ENCODE data around the gene HAUS3.
"Not testable (repeated sequence)": the region's sequence is repeated elsewhere in the genome, so short reads cannot be mapped to it uniquely, and the experiment has no call there.

HAUS3 gene

DNA sequence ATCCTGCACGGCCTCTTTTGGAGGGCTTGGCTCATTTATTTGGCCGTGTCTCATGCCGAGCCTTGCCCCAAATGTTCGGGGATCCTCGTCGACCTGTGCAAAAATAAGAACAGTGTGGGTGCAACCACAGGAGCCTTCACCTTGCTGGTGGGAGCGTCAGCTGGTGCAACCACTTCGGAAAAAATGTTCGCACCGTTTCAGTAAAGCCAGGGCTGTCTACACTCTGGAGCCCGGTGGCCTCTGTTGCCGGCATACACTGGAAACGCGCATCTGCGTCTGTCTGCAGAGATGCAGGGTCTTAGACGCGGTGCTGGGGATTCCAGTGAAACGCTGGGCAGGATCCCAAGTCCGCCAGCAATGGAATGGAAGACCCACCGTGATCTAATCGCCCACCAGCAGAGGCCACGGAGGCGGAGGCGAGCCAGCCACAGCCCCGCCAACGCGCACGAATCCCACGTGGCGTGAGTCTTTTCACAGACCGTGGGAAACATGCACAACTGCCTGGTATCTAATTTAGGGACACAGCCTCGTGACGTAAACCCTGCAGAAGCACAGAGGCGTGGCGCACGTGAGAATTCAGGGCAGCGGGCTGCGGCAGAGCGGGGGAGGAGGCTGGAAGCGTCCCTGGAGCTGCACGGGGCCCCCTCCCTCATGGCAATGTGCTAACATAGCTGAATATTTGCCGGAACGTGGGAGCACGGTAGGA lies 33.8 kb upstream of the HAUS3 start:
- no peak for DNase-seq (ENCODE audit: low read depth in 4 of 4, low spot score in 1 of 4)

DNA sequence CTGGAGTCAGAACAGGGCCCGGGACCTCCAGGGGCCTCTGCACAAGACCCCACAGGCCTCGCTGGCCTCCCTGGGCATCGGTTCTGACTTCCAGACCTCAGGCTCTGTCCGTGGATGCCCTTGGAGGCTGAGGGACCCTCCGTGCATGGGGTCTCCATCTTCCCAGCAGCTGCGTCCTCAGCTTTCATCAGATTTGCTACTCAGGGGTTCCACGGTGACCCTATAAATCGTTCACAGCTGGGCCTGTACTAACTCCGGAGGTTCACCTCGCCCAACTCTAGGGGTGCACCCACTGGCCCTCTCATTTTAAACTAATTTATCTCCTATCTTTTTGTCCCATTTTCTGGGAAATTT lies 33.1 kb upstream of the HAUS3 start:
- not testable (repeated sequence) for DNase-seq (ENCODE audit: low read depth in 4 of 4, low spot score in 1 of 4)

DNA sequence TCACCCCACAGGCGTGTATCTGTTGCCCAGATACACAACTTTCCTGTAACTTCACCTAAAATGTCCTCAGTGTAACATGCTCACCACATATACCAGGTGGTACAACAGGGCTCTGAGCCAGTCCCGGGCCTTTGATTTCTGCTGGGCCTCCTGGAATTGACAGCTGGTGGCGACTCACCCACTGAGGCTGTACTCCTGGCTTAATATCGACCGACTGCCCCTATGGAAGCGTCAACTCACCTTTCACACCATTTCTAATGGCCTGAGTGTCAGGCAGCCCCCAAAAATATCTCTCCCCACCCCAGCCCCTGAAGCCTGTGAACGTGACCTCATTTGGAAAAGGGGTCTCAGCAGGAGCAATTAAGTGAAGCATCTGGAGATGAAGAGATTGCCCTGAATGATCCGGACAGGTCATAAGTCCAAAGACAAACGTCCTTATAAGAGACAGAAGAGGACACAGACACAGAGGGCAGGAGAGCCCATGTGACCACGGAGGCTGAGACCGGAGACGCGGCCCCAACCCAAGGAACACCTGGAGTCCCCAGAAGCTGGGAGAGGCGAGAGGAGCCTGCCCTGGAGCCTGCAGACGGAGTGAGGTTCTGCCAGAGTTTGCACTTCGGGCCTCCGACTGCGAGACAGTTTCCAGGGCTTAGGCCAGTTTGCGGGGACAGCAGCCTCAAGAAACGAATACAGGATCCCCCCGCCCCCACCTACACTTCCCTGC lies 32.6 kb upstream of the HAUS3 start:
- no peak for DNase-seq (ENCODE audit: low read depth in 4 of 4, low spot score in 1 of 4)

DNA sequence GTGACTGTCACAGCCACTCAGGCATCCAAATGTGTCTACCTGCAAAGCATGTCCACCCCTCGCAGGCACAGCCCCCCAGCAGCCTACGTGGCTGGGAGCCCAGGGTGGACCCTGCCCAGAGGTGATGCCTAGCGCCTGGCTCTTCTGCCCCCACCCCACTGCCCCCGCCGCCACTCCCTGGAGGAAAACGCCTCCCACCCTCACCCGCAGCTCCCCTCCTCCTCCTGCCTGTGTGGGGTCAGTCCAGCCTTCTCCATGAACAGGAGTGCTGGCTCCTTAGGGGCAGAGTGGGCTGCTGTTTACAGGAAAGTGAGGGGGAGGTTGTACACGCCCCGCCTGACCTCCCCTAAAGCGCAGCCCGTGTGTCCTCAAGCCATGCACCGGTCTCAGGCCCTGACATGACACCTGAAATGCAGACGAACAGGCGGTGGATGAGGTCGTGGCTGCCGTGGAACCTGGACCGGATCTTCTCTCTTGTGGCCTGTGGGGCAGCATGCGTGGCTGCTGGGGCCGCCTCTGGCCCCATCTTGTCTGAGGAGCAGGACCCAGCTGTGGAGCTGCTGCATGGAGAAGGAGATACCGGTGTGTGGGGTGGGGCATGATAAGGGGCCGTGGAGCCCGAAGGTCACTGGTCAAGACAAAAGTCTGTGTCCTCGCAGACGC lies 31.9 kb upstream of the HAUS3 start:
- DNase-seq (ENCODE audit: low read depth in 4 of 4, low spot score in 1 of 4): no peak

DNA sequence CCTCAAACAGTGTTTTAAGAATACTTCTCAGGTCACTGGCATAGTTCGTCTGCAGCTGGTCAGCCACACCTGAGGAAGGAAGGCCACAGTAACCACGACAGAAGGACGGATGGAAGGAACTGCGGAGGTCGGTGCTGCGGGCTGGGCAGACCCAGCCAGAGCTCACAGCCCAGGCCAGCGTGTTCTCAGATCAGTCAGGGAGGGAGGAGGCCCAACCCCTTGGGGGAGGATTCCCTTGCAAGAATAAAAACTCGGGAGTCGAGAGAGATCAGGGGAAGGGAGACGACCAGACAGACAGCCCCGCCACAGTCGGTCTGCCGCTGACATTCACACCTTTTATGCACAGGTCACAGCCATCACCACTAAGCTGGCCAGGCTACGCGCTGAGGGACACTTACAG lies 31.3 kb upstream of the HAUS3 start:
- no peak for DNase-seq (ENCODE audit: low read depth in 4 of 4, low spot score in 1 of 4)

DNA sequence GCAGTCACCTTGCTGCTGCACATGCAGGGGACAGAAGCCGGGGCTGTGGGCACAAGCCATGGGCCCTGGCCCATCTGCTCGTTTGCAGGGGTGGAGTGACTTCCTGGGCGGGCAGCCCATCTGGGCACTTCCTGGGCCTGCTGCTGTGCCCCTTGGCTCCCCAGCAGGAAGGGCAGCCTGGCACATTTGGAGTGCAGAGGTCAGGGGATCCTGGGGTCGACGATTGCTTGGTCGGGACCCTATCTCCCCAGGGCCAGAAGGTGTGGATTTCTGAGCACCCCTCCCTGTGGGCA lies 30.9 kb upstream of the HAUS3 start:
- no peak for DNase-seq (ENCODE audit: low read depth in 4 of 4, low spot score in 1 of 4)

DNA sequence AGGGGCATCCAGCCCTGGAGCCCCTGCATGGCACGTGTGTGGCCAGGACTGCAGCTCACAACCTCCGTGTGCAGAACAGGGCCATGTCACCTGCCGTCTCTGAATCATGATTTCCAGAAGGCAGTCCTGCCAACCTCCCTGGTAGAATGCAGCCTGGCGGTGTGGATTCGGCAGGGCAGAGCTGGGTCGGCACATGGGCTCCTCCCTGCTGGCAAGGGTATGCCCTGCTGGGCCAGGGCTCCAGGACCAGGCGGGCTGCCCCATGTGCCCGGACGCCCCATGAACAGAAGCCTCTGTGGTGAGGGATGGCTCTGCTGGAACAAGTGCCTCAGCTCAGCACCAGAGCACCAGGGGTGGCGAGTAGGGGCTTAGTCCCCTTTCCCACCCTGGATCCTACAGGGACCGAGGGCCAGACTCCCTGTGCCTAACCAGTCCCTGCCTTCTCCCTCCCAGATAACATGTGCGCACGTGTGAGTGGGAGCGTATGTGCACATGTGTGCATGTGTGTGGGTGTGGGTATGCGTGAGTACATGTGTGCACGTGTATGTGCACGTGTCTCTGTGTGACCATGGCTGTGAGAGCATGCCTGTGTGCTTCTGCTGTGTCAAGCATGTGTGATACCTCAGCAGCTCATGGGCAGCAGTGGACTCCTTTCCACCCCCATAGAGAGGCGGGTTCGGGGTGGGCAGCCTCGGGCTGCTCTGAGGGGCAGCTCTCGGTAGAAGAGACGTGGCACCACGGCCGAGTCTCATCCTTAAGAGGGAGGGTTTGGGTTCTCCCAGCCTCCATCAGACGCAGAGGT lies 30.3 kb upstream of the HAUS3 start:
- DNase-seq (ENCODE audit: low read depth in 4 of 4, low spot score in 1 of 4): no peak

DNA sequence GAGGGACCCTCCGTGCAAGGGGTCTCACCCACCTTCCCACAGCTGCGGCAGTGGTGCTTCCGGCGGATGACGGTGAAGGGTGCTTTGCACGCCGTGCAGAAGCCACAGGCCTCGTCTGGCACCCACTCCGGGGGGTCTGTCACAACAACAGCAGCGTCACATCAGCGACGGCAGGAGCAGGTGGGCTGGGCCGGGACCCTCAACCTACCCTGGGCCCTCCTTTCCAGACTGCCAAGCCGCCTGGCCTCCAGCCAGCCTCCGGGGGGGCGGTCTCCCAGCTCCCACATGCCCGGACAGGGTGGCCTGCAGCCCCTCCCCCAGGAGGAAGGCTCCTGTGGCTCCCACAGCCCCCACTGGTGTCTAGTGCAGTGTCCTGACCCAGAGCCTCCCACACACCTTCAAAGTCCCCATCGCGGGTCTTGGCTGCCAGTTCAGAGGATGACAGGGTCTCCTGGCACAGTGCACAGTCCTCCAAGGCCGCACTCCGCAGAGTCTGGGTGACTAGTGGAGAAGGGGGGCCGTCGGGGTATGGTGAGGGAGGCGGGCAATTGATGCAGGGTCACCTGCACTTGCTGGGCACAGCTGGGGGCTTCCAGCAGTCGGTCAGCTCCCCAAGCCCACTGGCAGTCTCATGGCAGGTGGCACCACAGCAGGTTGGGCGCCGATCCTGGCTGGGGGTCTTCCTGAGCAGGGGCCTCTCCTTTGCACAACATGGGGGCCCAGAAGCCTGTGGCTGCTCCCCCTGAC lies 29.5 kb upstream of the HAUS3 start:
- no peak for DNase-seq (ENCODE audit: low read depth in 4 of 4, low spot score in 1 of 4)

DNA sequence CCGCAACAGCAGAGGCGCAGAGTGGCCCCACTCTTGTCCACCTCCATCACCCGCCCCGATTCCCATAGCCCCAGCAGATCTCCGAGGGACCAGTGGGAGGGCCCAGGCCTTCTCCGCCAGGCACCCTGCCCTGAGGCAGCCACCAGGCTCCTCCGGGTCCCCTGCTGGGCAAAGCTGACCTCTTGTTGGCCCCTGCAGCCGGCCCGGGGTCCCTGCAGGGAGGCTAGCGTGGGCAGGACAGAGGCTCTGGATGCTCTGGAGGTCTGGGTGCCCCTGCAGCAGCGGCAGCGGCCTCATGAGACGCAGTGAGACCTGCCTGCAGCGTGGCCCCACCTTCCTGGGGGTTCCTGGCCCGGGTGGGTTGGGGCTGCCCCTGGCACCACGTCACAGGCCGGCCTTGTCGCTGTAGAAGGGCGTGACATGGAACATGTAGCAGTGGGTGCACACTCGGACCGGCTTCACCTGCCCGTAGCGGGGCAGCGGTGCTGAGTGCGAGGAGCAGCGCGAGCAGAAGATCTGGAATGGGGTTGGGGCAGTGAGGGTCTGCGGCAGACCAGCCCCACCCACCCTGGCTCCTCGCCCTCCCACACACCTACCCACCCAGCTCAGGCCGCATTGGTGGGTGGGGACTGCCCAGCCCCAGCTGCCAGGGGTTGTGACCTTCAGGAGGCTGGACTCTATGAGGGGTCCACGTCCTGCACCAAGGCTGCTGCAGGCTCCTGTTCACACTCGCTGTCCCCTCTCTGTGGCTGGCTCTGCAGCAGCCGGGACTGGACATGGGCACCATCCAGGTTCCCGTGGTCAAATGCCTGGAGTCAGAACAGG lies 28.6 kb upstream of the HAUS3 start:
- no peak for DNase-seq (ENCODE audit: low read depth in 4 of 4, low spot score in 1 of 4)

DNA sequence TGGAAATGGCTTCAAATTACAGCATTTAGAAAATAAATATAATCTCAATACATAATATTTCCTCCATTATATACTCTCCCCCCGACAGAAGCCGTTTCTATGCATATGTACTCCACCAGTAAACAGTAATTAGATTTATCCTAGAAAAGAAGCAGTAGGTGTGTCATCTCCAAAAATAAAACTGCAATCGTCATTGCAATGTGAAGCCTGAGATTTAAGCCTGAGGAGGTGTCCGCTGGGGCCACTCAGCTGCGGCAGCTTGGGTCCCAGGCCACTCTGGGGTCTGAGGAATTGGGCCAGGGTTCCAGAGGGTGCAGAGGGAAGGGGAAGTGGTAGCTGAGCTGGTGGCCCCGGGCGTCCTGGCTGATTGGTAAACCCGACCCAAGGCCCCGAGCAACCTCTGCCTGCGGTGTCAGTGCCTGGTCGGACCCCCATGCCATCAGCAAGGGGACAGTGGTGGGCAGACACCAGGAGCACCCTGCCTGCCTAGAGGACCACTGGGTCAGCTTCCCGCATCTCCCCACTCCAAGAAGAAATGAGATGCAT lies 27.8 kb upstream of the HAUS3 start:
- no peak for DNase-seq (ENCODE audit: low read depth in 4 of 4, low spot score in 1 of 4)

DNA sequence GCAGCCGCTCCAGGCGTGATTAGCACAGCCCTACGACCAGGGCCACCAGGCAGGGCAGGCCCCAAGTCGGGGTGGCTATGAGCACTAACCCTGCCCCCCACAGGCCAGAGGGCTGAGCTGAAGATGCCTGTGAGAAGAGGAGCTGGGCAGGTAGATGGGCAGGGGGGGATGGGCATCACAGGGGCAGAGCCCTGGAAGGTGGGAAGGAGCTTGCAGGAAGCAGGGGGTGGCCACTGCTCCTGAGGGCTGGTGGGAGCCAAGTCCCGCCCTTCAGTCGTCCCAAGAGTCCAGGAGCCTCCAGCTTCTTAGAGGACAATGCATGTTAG lies 27.2 kb upstream of the HAUS3 start:
- DNase-seq (ENCODE audit: low read depth in 4 of 4, low spot score in 1 of 4): no peak

DNA sequence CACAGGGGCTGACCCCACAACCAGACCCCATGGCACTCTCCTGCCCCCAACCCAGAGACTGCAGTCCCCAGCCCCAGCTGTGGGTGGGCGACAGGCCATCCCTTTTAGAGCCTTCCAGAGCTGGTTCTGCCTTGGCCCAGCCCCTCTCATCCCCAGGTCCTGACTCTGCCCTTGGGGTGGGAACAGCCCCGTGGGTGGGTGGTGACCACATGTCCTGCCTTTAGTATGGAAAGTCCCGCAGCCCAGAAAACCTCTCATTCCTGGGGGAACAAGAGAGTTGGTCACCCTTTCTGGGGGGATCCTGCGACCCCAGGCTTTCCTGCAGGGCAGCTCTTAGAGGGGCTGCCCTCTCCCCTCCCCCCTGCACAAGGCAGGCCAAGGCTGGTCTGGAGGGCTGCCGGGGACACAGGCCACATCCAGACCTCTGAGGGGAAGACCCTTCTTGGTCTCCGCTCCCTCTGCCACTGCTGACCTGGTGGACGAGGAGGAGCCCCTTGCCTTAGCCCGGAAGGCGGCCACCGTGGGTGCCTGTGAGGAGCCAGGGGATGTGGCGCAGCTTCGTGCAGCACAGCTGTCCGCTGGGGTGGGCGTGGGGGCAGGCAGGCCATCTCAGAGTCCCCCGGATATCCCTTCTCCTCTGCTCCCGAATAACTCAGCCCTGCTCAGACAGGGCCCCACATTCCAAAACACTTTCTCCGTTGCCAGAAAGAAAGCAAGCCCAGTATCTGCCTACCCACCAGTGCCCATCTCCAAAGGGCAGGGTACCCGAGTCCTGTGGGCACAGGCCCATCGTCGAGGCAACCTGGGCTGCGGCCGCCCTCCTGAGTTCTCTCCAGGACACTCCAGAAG lies 26.7 kb upstream of the HAUS3 start:
- no peak for DNase-seq (ENCODE audit: low read depth in 4 of 4, low spot score in 1 of 4)

DNA sequence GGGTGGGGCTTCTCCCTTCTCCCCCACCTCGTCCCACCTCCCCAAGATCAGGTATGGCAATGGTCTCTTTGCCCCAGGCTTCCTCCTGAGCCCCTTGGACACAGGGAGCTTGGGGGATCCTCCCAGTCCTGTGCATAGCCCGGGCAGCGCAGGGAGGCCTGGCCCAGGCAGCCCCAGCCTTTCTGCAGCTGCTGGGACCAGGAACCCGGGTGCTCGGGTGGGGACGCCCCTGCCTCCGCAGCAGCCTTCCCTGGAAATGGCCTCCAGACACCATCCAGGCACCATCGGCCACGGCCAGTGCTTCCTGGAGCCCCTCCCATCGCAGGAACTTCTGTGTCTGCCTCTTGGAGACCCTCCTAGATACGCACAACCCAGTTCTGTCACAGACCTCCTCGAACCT lies 25.9 kb upstream of the HAUS3 start:
- no peak for DNase-seq (ENCODE audit: low read depth in 4 of 4, low spot score in 1 of 4)

DNA sequence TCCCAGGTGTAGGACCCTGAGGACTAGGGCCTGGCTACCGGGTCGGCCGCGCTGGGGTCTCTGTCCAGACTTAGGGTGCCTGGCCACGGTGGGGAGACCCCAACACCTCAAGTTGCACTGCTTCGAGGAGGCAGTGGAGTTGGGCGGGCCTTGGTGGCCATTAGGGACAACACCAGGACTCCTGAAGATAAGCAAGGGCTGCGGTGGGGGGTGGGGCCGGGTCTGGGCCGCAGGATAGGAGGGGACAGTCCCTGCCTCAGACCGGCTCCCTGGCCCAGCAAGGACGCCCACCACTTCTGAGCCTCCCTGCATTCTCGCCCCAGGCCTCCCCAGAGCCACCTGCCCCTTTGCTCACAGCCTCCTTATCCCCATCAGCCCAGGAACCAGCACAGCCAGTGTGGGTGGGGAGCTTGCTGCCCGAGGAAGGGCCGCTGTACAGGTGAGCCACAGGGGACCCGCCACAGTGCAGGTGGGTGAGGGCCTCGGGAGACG lies 25.4 kb upstream of the HAUS3 start:
- DNase-seq (ENCODE audit: low read depth in 4 of 4, low spot score in 1 of 4): no peak

DNA sequence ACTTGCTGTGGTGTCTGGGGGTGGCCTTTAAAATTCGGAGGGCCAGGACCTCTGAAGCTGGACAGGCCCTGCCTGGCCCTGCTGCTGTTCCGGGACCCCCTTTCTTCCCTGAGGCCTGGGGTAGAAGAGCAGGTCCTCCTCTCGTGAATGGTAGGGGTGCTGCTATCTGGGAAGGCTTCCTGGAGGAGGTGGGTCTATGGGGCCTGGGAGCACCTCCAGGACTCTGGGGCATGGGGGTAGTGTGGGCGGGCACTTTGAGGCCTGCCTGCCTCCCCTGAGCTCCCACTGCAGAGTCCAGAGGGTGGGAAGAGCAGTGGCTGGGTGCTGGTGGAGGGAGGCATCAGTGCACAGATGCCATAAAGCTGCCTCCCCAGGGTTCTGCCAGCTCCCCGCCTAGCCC lies 24.9 kb upstream of the HAUS3 start:
- no peak for DNase-seq (ENCODE audit: low read depth in 4 of 4, low spot score in 1 of 4)

DNA sequence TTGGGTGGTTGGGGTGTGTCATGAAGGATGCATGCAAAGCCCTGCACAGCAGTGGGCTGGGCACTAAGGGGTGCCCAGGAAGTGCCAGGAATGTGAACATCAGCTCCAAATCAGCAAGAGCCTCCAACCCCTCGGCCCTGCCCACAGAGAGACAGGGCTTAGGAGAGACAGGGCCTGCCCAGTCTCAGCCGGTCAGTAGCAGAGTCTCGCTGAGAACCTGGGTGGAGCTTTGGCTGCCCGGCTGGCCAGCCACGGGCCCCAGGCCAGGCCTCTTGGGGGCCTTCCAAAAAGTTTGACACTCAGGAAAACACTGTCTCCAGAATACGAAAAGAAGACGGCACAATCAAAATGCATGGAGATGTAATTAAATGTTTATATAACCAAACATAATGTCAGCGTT lies 24.3 kb upstream of the HAUS3 start:
- DNase-seq (ENCODE audit: low read depth in 4 of 4, low spot score in 1 of 4): no peak

DNA sequence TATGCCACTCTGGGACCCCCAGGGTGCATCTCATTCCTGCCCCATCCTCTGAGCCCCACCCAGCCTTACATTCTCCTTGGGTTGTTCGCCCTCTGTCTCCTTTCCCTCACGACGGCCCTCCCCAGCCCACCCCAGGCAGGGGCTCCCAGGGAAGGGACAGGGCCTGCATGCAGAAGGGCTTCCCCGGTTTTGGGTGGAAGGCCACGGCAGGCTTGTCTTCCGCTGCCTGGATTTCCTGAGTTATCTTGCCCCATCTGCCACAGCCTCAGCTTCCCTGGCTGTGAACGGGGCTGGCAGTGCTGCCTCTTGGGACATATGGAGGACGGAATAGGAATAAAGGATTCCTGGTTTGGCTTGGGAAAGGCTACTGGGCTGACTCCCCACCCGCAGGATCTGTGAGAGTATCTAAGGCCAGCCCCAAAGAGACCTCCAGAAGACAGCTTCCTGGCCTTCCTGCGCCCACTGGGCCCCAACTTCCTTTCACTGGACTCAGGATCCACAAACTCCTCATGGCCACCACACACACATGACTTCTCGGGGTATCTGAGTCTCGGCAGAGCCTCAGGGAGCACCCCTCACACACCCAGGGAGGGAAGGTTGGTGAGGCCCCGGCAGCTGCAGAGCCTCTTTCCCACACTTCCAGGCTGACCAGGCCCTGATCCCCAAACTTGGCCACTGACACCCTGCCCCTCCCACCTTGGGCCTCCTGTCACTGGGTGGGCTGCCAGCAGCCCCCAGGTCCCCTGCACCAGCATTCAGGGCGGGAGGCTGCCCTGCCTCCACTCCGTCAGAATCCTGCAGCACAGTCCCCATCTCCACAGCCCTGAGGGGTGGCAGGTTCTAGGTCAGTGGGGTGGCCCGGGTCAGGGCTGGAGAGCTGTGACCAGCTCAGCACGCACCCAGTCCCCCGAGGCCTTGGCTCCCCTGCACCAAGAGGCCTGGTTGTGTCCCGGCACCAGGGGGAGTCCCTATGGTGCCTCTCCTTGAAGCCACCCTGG lies 23.5 kb upstream of the HAUS3 start:
- DNase-seq (ENCODE audit: low read depth in 4 of 4, low spot score in 1 of 4): no peak

DNA sequence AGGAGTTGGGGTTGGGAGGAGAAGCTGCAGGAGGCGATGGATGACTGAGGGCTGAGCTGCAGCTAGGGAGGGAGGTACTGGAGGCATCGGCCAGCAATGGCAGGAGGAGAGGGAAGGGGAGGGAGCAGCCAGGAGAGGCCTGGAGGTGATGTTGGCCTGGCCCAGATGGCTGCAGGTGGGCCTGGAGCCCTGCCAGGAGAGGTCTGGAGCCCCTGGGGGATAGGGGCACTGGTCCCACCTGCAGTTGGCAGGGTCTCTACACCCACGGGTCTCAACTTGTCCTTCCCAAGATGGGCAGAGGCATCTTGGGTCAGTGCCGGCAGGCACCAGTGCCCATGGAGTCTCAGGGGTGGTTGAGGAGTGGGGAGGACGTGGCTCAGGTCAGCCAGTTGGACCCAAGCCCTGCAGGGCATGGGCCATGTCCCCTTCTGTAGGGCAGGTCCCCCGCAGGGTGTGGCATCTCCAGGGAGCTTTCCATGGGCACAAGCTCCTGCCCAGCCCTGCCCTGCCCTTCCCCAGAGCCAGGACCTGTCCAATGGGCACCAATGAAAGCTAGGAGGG lies 22.6 kb upstream of the HAUS3 start:
- no peak for DNase-seq (ENCODE audit: low read depth in 4 of 4, low spot score in 1 of 4)
